ENCODE results near the gene ELMO1. TPM values are rescaled to one million over a fixed set of nuclear protein-coding genes. Genes with fewer than 3 reads are reported as not detected.

ELMO1 gene
- total RNA-seq, 1 experiment from 2014 or later: not detected

DNA sequence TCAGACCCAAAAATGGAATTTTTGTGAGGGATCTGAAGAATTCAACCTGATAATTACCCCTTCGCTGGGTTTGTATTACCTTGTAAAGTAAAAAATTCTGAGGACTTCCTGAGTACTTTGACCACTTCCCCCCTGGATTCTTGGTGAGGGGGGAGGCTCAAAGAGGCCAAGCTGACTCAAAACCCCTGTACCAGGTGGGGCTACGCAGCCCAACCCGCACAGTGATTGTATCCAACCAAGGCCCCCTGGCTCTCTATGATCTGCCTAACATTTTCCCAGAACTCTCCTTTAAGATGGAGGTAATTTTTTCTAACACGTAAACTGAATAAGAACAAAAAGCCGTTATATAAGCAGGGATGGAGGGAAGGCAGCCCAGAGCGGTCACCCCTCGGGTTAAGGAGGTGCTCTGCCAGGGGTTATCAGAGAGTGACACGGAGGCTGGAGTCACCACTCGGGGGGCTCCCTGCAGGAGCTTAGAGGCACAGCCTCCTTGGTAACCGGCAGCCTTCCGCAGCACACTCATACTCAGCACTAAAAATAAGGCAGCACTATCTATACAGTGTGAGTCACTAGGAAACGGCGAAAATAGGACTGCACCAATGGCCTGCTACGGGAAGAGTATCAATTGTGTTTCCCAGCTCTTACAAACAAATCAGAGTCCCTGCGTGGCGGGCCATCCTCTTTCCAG, 255.4 kb downstream of the ELMO1 start:
- ChIA-PET CTCF (no interaction called here), POLR2A (ENCODE audit: unreplicated experiment) (no interaction called here)
- no peaks in the 10 kb centered on the region for H3K4me1 ChIP-seq (ENCODE audit: insufficient read depth, low read length)
- H3K27me3 ChIP-seq (ENCODE audit: low read length): peaks cover 27% of the 10 kb centered on the region
- no peak overlapping the region for H3K4me2 ChIP-seq (ENCODE audit: low read length)
- no peak for ATAC-seq
- intact Hi-C loops (cut with micrococcal nuclease): no loop called here
- no peaks in the 10 kb centered on the region for H3K79me2 ChIP-seq (ENCODE audit: low read length)
- H3K36me3 ChIP-seq (ENCODE audit: low read depth, low read length): no peaks in the 10 kb centered on the region
- TF ChIP-seq EZH2 (IDR thresholded peaks at IDR 0.05; ENCODE audit: low read length, unreplicated experiment): no peak
- TF ChIP-seq EZH2phosphoT487 (IDR thresholded peaks at IDR 0.05; ENCODE audit: borderline replicate concordance, low read length): no peak
- TF ChIP-seq, protein P1, sequence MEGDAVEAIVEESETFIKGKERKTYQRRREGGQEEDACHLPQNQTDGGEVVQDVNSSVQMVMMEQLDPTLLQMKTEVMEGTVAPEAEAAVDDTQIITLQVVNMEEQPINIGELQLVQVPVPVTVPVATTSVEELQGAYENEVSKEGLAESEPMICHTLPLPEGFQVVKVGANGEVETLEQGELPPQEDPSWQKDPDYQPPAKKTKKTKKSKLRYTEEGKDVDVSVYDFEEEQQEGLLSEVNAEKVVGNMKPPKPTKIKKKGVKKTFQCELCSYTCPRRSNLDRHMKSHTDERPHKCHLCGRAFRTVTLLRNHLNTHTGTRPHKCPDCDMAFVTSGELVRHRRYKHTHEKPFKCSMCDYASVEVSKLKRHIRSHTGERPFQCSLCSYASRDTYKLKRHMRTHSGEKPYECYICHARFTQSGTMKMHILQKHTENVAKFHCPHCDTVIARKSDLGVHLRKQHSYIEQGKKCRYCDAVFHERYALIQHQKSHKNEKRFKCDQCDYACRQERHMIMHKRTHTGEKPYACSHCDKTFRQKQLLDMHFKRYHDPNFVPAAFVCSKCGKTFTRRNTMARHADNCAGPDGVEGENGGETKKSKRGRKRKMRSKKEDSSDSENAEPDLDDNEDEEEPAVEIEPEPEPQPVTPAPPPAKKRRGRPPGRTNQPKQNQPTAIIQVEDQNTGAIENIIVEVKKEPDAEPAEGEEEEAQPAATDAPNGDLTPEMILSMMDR (conservative IDR thresholded peaks at IDR 0.05; ENCODE audit: low read depth, low read length): no peak
- H3K9ac ChIP-seq (ENCODE audit: low read length): no peak overlapping the region
- H4K20me1 ChIP-seq (ENCODE audit: low read length): no peaks in the 10 kb centered on the region
- DNase-seq: no peak
- H3K9me3 ChIP-seq (ENCODE audit: low read length): no peaks in the 10 kb centered on the region
- H3K4me3 ChIP-seq (ENCODE audit: low read length): no peak overlapping the region
- no peak overlapping the region for H3K27ac ChIP-seq (ENCODE audit: low read length)
- H3K9me2 ChIP-seq (replicated peaks; ENCODE audit: low read length): no peaks in the 10 kb centered on the region
- H2AFZ ChIP-seq (ENCODE audit: low read length): no peak overlapping the region
- no TSS peak for BruUV-seq (replicated peaks)
- no peaks in the 10 kb centered on the region for H3F3A ChIP-seq (ENCODE audit: low read length, unreplicated experiment)

DNA sequence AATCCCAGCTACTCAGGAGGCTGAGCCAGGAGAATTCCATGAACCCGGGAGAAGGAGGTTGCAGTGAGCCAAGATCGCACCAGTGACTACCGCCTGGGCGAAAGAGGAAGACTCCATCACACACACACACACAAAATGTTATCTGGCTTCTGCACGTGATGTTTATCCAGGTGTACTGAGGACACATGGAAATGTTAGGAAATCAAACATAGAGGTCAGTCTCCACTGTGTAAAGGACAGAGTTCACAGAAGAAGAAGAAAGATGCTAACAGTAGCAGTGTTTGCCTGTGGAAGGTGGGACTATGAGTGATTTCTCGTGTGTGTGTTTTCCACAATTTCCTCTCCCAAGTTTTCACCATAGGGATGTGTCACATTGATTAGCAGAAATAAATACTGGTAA, 256.9 kb downstream of the ELMO1 start:
- Histone ChIP-seq H4K20me1 (ENCODE audit: low read length) (no peaks in the 10 kb centered on the region), H3K36me3 (ENCODE audit: low read depth, low read length) (no peaks in the 10 kb centered on the region), H3K4me1 (ENCODE audit: insufficient read depth, low read length) (no peaks in the 10 kb centered on the region), H3K9me2 (replicated peaks; ENCODE audit: low read length) (no peaks in the 10 kb centered on the region), H3K27ac (ENCODE audit: low read length) (no peak overlapping the region), H3K4me3 (ENCODE audit: low read length) (no peak overlapping the region), H2AFZ (ENCODE audit: low read length) (no peak overlapping the region), H3K9me3 (ENCODE audit: low read length) (no peaks in the 10 kb centered on the region), H3K79me2 (ENCODE audit: low read length) (no peaks in the 10 kb centered on the region), H3K9ac (ENCODE audit: low read length) (no peak overlapping the region), H3F3A (ENCODE audit: low read length, unreplicated experiment) (no peaks in the 10 kb centered on the region), H3K27me3 (ENCODE audit: low read length) (peaks cover 24% of the 10 kb centered on the region), H3K4me2 (ENCODE audit: low read length) (no peak overlapping the region)
- DNase-seq (no peak), ATAC-seq (no peak)
- CTCF ChIA-PET: no interaction called here
- TF ChIP-seq EZH2 (IDR thresholded peaks at IDR 0.05; ENCODE audit: low read length, unreplicated experiment) (no peak), EZH2phosphoT487 (IDR thresholded peaks at IDR 0.05; ENCODE audit: borderline replicate concordance, low read length) (no peak)
- TF ChIP-seq, protein P1 (conservative IDR thresholded peaks at IDR 0.05; ENCODE audit: low read depth, low read length): no peak
- intact Hi-C loops (cut with micrococcal nuclease): no loop called here
- no TSS peak for BruUV-seq (replicated peaks)
- POLR2A ChIA-PET (ENCODE audit: unreplicated experiment): no interaction called here

DNA sequence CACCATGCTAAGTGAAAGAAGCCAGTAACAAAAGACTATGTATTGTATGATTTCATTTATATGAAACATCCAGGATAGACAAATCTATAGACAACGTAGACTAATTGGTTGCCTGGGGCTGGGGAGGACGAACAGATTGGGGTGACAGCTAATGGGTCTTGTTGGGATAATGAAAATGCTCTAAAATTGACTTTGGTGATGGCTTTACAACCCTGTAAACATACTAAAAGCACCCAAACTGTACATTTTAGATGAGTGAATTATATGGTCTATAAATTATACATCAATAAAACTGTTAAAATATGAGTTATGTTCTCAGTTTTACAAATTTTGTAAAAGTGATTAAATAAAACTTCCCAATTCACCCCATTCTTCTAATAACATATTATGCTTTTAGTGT, 261.5 kb downstream of the ELMO1 start:
- Histone ChIP-seq H3K9me3 (ENCODE audit: low read length) (no peaks in the 10 kb centered on the region), H3K4me1 (ENCODE audit: insufficient read depth, low read length) (no peaks in the 10 kb centered on the region), H3K4me2 (ENCODE audit: low read length) (no peak overlapping the region), H2AFZ (ENCODE audit: low read length) (no peak overlapping the region), H3K36me3 (ENCODE audit: low read depth, low read length) (no peaks in the 10 kb centered on the region), H3K4me3 (ENCODE audit: low read length) (no peak overlapping the region), H3F3A (ENCODE audit: low read length, unreplicated experiment) (no peaks in the 10 kb centered on the region), H3K79me2 (ENCODE audit: low read length) (no peaks in the 10 kb centered on the region), H3K9me2 (replicated peaks; ENCODE audit: low read length) (no peaks in the 10 kb centered on the region), H3K27me3 (ENCODE audit: low read length) (peaks cover 9% of the 10 kb centered on the region; the same call in 1 of the 2 replicates), H3K27ac (ENCODE audit: low read length) (no peak overlapping the region), H4K20me1 (ENCODE audit: low read length) (no peaks in the 10 kb centered on the region), H3K9ac (ENCODE audit: low read length) (no peak overlapping the region)
- ChIA-PET CTCF (no interaction called here), POLR2A (ENCODE audit: unreplicated experiment) (no interaction called here)
- ATAC-seq (no peak), DNase-seq (no peak)
- TF ChIP-seq, protein P1 (conservative IDR thresholded peaks at IDR 0.05; ENCODE audit: low read depth, low read length): no peak
- TF ChIP-seq EZH2phosphoT487 (IDR thresholded peaks at IDR 0.05; ENCODE audit: borderline replicate concordance, low read length): no peak
- TF ChIP-seq EZH2 (IDR thresholded peaks at IDR 0.05; ENCODE audit: low read length, unreplicated experiment): no peak
- intact Hi-C loops (cut with micrococcal nuclease): loop anchor here (10.0 kb wide), 1 partner anchor 512 kb away; no protein-coding TSS in a partner anchor
- no TSS peak for BruUV-seq (replicated peaks)
